Measurements from ENCODE around the gene DAND5. TPM values are rescaled to one million over a fixed set of nuclear protein-coding genes. Genes with fewer than 3 reads are reported as not detected.
A peak's percentile ranks its signal among the peaks of the same experiment; 100 is the strongest.

Gene DAND5
- total RNA-seq, 1 donor from 2014 or later, result not detected

- peak; percentile 83 for DNase-seq (ENCODE audit: low read depth)
These were observed 52.9 kb downstream of the DAND5 start for GRCh38 chr19:13022111-13022858.

GRCh38 chr19:13022859-13023636, 53.7 kb downstream of the DAND5 start:
- DNase-seq (ENCODE audit: low read depth), result peak; percentile 95

DNA sequence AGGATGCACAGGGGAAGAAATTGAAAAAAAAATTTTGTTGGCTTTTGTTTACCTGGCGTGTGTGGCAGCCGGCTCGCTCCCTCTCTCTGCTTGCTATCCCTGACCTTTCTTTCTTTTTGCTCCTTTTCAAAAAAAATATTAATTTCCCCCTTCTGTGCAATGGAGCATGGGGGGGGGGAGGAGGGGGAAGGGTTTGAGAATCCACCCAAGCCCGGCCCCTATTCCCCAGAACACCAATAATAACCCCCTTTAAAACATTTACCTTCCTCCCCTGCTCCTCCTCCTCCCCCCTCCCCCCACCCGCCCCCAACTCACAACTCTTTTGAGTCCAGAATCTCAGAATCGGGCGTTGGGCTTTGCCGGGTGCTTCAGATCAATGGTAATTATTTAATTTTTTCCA, 54.3 kb downstream of the DAND5 start:
- DNase-seq (ENCODE audit: low read depth), result no peak

Small RNA genes within 50 kb of the gene (microRNA-seq; reads per million reads assigned to microRNA genes)
- gene MIR5695 (not detected), gene MIR6515 (1.6 reads per million, percentile 3 among the genes with 10 or more reads in this experiment)

Other genes with a start within 250 kb of the DAND5 start
- gene TNPO2, start 245.6 kb upstream of the DAND5 start, total RNA-seq, result 45.6 and 51.3 TPM in 2 replicates
- 200 and 262 TPM in 2 replicates for gene TRIR, start 234.9 kb upstream of the DAND5 start, total RNA-seq
- gene GET3, start 232.1 kb upstream of the DAND5 start, total RNA-seq, result 73.1 and 96.8 TPM in 2 replicates
- 0.05 and 0.24 TPM in 2 replicates for gene BEST2, start 217.8 kb upstream of the DAND5 start, total RNA-seq
- gene HOOK2, start 194.0 kb upstream of the DAND5 start, total RNA-seq, result 39.6 and 49.9 TPM in 2 replicates
- 84.4 and 96.5 TPM in 2 replicates for gene JUNB, start 178.1 kb upstream of the DAND5 start, total RNA-seq
- gene PRDX2, start 167.8 kb upstream of the DAND5 start, total RNA-seq, result 109 and 130 TPM in 2 replicates
- gene THSD8, start 167.5 kb upstream of the DAND5 start, total RNA-seq, result not detected in 2 replicates
- gene RNASEH2A, start 163.0 kb upstream of the DAND5 start, total RNA-seq, result 3.5 and 4.3 TPM in 2 replicates
- not detected in 2 replicates for gene RTBDN, start 135.0 kb upstream of the DAND5 start, total RNA-seq
- gene MAST1, start 131.1 kb upstream of the DAND5 start, total RNA-seq, result 0.42 TPM in 1 of 2 replicates, not detected in the other
- 21.3 and 22.3 TPM in 2 replicates for gene DNASE2, start 88.1 kb upstream of the DAND5 start, total RNA-seq
- not detected in 2 replicates for gene KLF1, start 82.4 kb upstream of the DAND5 start, total RNA-seq
- 32.8 and 42.3 TPM in 2 replicates for gene GCDH, start 78.4 kb upstream of the DAND5 start, total RNA-seq
- 0.16 TPM in 1 of 2 replicates, not detected in the other for gene SYCE2, start 50.3 kb upstream of the DAND5 start, total RNA-seq
- gene FARSA, start 35.9 kb upstream of the DAND5 start, total RNA-seq, result 47.8 and 55.7 TPM in 2 replicates
- gene CALR, start 31.0 kb upstream of the DAND5 start, total RNA-seq, result 890 and 1,463 TPM in 2 replicates
- 199 and 236 TPM in 2 replicates for gene RAD23A, start 23.7 kb upstream of the DAND5 start, total RNA-seq
- gene GADD45GIP1, start 12.4 kb upstream of the DAND5 start, total RNA-seq, result 44.6 and 58.1 TPM in 2 replicates
- gene NFIX, start 25.9 kb downstream of the DAND5 start, total RNA-seq, result 17.7 and 23.3 TPM in 2 replicates
- gene LYL1, start 133.3 kb downstream of the DAND5 start, total RNA-seq, result not detected in 2 replicates
- gene TRMT1, start 147.2 kb downstream of the DAND5 start, total RNA-seq, result 23.3 and 30.0 TPM in 2 replicates
- gene NACC1, start 148.7 kb downstream of the DAND5 start, total RNA-seq, result 59.7 and 66.2 TPM in 2 replicates
- 54.1 and 85.2 TPM in 2 replicates for gene STX10, start 180.8 kb downstream of the DAND5 start, total RNA-seq
- gene IER2, start 180.8 kb downstream of the DAND5 start, total RNA-seq, result 20.8 and 21.8 TPM in 2 replicates